ENCODE data around the gene HMGA1.

HMGA1 gene

DNA sequence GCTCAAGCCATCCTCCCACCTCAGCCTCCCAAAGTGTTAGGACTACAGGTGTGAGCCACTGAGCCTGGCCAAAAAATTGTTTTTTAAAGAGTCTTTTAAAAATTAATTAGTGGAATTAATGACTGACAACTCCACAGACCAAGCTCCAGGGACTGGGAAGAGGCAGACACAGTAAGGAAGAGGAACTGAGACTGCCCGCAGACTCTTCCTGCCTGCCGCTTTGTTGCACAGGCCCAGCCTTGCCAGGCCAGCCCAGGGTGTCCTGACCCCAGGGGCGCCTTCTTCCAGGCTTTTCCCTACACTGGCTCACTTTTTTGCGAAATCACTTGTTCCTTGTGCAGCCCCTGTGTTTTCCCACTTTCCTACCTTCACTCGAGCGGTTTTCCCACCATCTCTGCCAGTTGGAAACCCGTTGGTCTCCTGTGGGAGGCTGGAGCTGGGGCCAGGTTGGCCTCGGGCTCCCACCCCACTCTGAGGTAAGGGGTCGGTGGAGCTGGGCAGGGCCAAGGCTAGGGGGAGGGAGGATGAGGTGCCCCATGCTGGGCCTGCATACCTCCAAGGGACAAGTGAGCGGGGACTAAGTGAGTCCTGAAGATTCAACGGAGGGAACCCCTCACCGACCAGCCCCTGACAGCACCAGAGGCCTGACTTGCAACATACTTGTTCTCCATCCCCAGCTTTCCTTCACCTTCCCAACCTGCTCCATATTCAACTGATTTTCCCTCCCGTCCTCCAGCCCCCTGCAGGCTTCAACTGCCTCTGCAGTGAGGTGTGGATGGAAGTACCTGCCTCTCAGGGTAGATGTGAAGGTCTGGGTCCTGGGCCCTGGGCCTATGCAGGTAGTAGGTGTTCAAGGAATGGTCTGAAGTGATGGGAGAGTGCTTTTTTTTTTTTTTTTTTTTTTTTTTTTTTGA, 35.6 kb downstream of the HMGA1 start:
- no peak overlapping the region for H3K4me3 ChIP-seq (ENCODE audit: low read depth, low read length)
- peak; percentile 67 for DNase-seq (ENCODE audit: low read depth)
- TF ChIP-seq POLR2A (IDR thresholded peaks at IDR 0.05; ENCODE audit: extremely low read depth, insufficient read length): no peak
- TF ChIP-seq, protein P1, sequence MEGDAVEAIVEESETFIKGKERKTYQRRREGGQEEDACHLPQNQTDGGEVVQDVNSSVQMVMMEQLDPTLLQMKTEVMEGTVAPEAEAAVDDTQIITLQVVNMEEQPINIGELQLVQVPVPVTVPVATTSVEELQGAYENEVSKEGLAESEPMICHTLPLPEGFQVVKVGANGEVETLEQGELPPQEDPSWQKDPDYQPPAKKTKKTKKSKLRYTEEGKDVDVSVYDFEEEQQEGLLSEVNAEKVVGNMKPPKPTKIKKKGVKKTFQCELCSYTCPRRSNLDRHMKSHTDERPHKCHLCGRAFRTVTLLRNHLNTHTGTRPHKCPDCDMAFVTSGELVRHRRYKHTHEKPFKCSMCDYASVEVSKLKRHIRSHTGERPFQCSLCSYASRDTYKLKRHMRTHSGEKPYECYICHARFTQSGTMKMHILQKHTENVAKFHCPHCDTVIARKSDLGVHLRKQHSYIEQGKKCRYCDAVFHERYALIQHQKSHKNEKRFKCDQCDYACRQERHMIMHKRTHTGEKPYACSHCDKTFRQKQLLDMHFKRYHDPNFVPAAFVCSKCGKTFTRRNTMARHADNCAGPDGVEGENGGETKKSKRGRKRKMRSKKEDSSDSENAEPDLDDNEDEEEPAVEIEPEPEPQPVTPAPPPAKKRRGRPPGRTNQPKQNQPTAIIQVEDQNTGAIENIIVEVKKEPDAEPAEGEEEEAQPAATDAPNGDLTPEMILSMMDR (IDR thresholded peaks at IDR 0.05; ENCODE audit: low read depth, low read length): no peak
- TF ChIP-seq, protein P2, sequence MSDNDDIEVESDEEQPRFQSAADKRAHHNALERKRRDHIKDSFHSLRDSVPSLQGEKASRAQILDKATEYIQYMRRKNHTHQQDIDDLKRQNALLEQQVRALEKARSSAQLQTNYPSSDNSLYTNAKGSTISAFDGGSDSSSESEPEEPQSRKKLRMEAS (IDR thresholded peaks at IDR 0.05; ENCODE audit: low read depth, low read length): no peak
- TF ChIP-seq MYC (IDR thresholded peaks at IDR 0.05; ENCODE audit: low read depth, low read length): no peak

DNA sequence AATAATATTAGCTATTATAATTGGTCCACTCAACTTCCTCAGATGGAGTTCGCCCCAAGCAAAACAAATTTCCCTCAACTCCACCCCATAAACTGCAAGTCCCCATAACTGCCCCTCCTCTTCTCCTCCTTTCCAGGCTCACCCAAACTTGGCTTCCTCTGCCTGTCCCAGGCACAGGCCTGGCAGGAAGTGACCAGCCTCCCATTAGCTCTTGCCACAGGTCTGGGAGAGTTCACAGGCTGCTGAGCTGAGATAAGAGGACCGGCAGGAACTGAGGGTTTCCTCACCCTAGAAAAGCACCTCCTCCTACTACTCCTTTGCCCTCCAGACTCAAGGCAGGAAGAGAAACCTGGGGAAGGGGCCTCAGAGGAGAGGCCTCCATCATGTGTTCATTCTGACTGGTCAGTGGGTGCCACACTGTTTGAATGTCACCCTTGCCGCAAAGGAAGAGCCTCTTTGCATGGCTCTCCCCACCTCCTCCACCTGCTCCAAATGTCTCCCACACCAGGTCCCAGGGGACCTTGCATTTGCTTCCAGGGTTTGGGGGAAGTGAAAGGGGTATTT, 36.7 kb downstream of the HMGA1 start:
- TF ChIP-seq POLR2A (IDR thresholded peaks at IDR 0.05; ENCODE audit: extremely low read depth, insufficient read length) (no peak), MYC (IDR thresholded peaks at IDR 0.05; ENCODE audit: low read depth, low read length) (peak; percentile 5; the same call in 1 of the 2 replicates)
- TF ChIP-seq, protein P2 (IDR thresholded peaks at IDR 0.05; ENCODE audit: low read depth, low read length): 0 out of 2 replicates have a peak, but pooled peaks have one; percentile 29
- H3K4me3 ChIP-seq (ENCODE audit: low read depth, low read length): no peak overlapping the region
- peak; percentile 96 for DNase-seq (ENCODE audit: low read depth)

DNA sequence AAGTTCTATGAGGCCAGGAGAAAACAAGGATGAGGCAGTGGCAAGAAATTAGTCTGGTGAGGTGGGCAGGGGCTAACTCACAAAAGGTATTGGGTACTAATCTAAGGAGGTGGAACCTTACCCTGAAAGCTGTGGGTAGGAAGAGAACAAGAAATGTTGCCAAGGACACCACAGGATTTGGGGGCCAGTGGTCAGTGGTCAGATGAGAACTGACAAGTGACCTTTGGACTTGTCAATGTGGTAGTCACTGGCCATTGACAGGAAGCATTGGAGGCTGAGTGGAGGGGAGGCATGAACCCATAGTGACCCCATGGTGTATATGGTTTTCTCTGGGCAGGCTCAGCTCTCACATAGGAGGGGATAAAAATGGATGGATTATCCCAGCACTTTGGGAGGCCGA, 37.5 kb downstream of the HMGA1 start:
- H3K4me3 ChIP-seq (ENCODE audit: low read depth, low read length): no peak overlapping the region
- TF ChIP-seq POLR2A (IDR thresholded peaks at IDR 0.05; ENCODE audit: extremely low read depth, insufficient read length) (no peak), MYC (IDR thresholded peaks at IDR 0.05; ENCODE audit: low read depth, low read length) (no peak)
- TF ChIP-seq, protein P1 (IDR thresholded peaks at IDR 0.05; ENCODE audit: low read depth, low read length): no peak
- TF ChIP-seq, protein P2 (IDR thresholded peaks at IDR 0.05; ENCODE audit: low read depth, low read length): no peak
- no peak for DNase-seq (ENCODE audit: low read depth)

DNA sequence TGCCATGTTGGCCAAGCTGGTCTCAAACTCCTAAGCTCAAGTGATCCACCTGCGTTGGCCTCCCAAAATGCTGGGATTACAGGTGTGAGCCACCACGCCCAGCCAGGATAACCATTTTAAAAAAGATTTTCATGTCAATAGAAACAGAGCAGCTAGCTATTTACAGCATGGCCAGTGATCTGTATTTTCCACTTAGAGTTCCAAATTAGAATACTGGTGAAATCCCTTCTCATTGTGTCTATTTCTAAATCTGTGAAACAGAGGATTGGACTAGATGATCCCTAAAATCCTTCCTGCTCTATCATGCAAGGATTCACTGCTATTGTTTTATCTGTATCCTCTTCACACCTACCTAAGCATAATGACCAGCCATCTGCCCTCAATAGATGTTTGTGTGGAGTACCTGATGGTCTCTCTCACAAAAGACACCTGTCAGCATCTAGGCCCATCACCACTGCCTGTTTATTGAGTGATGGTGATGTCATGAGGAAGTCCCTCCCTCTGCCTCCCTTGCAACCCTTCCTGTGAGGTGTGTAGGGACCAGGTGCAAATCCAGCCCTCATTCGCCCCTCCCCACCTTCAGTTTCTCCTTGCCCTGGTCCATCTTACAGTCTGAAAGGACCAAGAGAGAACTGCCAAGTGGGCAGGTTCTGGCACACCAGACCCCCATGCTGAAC, 38.6 kb downstream of the HMGA1 start:
- no peak overlapping the region for H3K4me3 ChIP-seq (ENCODE audit: low read depth, low read length)
- TF ChIP-seq, protein P2 (IDR thresholded peaks at IDR 0.05; ENCODE audit: low read depth, low read length): no peak
- TF ChIP-seq, protein P1 (IDR thresholded peaks at IDR 0.05; ENCODE audit: low read depth, low read length): no peak
- TF ChIP-seq POLR2A (IDR thresholded peaks at IDR 0.05; ENCODE audit: extremely low read depth, insufficient read length) (no peak), MYC (IDR thresholded peaks at IDR 0.05; ENCODE audit: low read depth, low read length) (no peak)
- no peak for DNase-seq (ENCODE audit: low read depth)

DNA sequence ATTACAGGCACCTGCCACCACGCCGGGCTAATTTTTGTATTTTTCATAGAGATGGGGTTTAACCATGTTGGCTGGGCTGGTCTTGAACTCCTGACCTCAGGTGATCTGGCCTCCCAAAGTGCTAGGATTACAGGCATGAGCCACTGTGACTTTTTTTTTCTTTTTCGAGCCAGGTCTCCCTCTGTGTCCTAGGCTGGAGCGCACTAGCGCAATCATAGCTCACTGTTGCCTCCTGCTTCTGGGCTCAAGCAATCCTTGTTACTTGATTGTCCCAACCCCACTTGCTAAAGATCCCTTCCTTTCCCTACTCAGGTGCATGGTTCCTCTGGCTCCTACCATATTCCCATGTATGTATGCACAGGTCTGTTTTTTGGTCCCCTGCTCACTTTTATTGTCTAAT, 39.5 kb downstream of the HMGA1 start:
- H3K4me3 ChIP-seq (ENCODE audit: low read depth, low read length): no peak overlapping the region
- TF ChIP-seq, protein P1 (IDR thresholded peaks at IDR 0.05; ENCODE audit: low read depth, low read length): no peak
- TF ChIP-seq MYC (IDR thresholded peaks at IDR 0.05; ENCODE audit: low read depth, low read length): no peak
- no peak for TF ChIP-seq POLR2A (IDR thresholded peaks at IDR 0.05; ENCODE audit: extremely low read depth, insufficient read length)
- no peak for DNase-seq (ENCODE audit: low read depth)
